LNCAP (cell line): Measurements from ENCODE around the gene IQCB1.

Source experiments
- CTCF ChIP-seq: fragments of 450-650 bp; IDR thresholded peaks from 2 replicates; pipeline ENCODE4 v1.5.1; 2017; ENCODE audit warnings: mild to moderate bottlenecking

The IQCB1 gene

DNA sequence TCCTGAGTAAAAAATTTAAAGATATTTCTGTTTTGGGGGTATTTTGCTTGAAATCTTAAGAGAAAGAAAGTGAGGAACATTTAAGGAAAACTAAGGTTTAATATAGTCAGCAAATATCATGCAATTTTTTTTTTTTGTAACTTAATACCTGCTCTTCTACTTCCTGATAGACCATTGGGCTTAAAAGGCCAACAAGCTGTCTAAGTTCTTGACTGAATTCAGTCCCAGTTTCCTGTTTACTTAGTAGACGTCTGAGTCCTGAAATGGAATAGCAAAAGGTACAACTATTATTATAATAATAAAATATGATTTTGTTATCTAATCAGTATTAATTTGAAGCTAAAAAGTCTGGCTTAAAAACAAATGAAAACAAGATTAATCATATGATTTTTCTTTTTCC is 37.9 kb downstream of the IQCB1 start:
- no peak for TF ChIP-seq CTCF

DNA sequence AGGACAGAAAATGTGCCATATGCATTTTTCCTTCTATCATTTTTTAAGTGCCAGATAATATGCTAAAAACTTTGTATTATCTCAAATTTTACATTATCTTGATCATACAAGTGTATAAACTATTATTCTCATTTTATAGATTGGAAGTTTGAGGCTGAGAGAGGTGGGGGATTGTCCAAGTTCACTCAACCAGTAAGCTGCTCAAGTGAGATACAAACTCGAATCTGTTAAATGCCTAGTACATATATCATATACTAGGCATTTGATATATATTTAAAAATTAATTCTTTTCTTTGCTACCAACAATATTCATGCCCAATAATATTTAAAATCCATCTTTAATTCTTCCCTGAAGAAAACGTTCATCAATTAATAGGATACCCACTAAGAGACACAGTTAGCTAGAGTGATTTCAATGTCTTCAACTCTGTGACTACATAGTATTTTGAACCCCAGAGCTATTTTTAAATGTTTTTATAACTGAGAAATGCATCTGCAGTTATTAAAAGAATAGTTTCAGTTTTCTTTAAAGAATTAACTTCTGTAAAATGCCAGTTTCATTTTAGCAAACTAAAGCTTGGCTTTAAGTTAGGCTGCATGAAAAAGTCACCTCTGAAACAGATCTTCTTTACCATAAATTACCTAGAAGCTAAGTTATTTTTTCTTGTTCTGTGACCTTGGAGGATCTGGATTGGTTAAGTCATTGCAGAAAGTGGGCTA is 40.4 kb downstream of the IQCB1 start:
- no peak for TF ChIP-seq CTCF

- no peak for TF ChIP-seq CTCF
These were observed 41.8 kb downstream of the IQCB1 start for GRCh38 chr3:121793078-121793477.

- TF ChIP-seq CTCF = no peak
These were observed 48.4 kb downstream of the IQCB1 start for GRCh38 chr3:121786485-121786884.

DNA sequence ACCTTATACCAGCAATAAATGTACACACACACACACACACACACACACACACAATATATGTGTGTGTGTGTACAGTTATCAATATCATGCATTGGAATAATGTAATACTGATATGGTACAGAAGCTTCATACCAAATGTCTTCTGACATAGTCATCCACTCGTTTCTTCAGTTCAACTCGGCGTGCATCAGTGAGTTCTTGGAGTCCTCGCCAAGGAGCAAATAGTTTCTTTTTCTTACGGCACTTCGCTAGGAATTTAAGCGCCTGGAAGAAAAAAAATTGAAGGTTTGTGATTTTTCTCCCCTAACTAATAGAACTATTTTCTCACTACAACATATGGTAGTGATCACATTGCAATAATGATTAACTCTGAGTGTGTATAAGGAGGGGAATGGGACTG is 53.2 kb downstream of the IQCB1 start:
- TF ChIP-seq CTCF = no peak

- TF ChIP-seq CTCF = no peak
These were observed 65.6 kb downstream of the IQCB1 start for GRCh38 chr3:121769246-121769645.

- TF ChIP-seq CTCF = no peak
These were observed 66.4 kb downstream of the IQCB1 start for GRCh38 chr3:121768452-121768851.
